Activated naive CD4-positive, alpha-beta T cell treated with Interleukin-2 at 50 U/mL for 16 hours (primary cell): ENCODE measurements around the gene MACROD1.
"Not testable (repeated sequence)": the region's sequence is repeated elsewhere in the genome, so short reads cannot be mapped to it uniquely, and the experiment has no call there.

Experiments used
- DNase-seq: peaks from one replicate; pipeline ENCODE4 v3.0.0-alpha.2; 2020

The MACROD1 gene

GRCh38 chr11:64185175-64185692 is 19.3 kb upstream of the MACROD1 start:
- DNase-seq: peak; percentile 45

- DNase-seq: no peak
Observed at GRCh38 chr11:64183890-64184289, 18.0 kb upstream of the MACROD1 start.

DNA sequence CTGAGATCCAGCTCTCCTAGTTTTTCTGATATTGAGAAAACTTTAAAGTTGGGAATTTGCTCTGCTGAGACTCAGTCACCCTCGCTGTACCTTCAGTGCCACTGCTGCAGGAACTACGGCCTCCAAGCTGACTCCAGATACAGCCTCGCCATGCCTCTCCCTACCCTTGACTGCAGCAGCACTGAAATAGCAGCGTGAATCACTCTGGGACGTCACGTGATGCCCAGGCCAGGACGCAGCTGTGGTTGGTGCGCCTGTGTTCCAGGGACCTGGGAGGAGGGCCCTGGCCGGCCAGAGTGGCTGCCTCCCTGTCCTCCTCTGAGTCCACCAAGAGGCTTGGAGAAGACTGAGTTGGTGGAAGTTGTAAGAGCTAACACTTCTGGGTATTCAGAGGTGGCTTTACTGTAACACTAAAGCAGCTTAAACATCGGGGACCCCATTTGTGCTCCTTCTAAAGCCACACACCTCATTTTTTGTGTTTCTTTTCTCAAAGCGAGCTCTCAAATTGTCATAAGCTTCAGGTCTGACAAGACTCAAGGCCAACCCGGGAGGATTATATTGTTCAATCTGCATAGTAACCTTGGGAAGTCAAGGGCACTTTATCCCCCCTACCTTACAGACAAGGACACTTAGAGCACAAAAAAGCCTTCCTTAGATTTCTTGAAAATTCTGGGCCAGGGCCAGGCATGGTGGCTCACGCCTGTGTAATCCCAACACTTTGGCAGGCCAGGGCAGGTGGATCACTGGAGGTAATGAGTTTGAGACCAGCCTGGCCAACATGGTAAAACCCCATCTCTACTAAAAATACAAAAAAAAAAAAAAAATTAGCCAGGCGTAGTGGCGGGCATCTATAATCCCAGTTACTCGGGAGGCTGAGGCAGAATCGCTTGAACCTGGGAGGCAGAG is 15.8 kb upstream of the MACROD1 start:
- DNase-seq: peak; percentile 29

DNA sequence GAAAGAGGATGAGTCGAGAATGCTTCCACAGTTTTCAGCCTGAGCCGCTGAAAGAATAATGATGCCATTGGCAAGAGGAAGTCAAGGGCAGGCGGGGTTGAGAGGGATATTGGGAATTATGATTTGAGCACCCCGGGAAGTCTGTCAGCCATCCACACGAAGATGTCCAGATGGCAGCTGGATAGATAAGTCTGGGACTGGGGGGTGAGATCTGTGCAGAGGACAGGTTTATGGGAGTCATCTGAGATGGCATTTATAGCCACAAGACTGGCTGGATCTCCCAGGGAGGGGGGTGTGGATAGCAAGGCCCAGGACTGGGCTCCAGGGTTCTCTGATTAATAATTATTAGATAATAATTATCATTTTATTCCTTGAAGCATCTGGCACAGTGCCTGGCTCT is 15.0 kb upstream of the MACROD1 start:
- DNase-seq: no peak

DNA sequence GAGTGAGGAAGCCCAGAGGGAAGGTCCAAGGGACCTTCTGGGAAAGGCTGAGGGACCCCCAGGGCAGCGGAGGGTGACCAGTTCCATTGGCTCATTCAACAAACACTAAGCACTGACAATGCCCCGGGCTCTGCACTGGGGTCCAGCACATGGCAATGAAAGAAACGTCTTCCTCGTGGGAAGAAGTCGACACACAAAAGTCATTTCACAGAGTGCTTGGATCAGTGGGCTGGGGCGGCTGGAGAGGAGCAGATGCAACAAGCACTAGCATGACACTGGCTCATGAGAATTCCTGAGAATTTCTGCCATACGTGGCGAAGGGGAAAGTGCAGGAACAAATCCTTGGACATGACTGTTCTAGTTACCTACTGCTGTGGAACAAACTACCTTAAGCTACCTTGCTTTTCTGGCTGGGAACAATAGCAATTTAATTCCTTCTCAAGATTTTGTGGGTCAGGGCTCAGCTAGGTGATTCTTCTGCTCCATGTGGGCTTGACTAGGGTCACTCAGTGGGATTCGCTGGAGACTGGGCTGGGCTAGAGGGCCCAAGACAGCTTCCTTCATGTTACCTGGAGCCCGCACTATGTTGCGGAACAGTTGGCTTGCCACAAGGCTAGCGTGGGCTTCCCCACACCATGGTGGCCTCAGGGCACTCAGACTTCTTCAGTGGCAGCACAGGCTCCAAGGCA is 13.2 kb upstream of the MACROD1 start:
- DNase-seq: no peak

GRCh38 chr11:64178203-64178602 is 12.3 kb upstream of the MACROD1 start:
- no peak for DNase-seq

GRCh38 chr11:64176751-64177150 is 10.8 kb upstream of the MACROD1 start:
- DNase-seq: no peak

GRCh38 chr11:64173616-64174355 is 7.9 kb upstream of the MACROD1 start:
- DNase-seq: no peak

GRCh38 chr11:64170419-64170818 is 4.5 kb upstream of the MACROD1 start:
- DNase-seq: no peak

DNA sequence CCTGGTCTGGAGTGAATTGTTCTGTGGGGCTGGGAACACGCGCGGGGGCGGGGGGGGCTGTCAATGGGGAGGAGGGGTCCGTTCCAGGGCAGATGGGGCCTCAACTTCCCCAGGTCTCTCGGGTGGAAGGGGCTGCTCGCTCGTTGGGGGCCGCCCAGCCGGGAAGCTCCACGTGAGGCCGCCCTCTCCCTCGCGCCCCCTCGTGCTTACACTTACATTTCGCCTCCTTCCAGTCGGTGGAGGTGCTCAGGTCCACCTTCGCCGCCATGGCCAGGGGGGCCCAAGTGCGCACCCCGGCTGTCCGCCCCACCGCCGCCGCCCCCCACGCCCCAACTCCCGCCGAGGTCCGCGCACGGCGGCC is 452 bp downstream of the MACROD1 start:
- peak; percentile 27 for DNase-seq

DNA sequence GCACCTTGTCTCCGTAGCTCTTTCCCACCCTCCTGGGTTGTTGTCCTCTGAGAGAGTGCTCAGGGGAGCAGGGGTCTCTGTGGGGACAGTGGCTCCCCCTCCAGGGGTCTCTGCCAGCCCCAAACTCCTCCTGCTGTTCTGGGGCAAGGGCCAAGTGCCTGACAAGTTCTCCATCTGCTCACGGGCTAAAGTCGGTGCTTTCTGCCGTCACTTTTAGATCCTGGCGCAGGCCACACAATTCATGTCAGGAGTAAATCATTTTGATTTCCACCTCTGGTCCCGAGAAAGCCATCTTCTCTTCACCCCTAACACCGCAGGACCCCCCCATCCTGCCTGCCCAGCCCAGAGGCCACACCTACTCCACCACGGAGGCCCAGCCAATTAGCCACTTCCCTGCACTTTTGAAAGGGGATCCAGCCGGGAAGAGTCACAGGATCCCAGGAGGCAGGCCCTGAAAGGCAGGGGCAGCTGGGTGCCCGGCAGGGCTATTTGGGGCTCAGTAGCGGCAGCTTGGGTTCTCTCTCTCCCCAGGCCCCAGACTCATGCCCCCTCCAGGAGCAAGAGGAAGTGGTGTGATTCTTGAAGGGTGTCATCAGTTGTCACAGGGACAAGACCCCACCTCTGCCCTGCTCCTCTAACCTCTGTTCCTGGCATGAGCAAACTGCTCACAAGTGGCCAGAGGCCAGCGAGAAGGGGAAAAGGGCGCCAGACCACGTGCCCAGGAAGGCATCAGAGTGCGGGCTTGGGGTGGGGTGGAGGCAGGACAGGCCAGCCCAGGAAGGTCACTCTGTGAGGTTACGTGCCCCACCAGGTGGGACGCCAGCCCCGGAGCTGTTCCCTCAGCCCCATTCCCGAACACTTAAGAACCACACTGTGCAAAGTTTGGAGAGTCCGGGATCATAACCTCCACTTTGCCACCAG is 1.3 kb downstream of the MACROD1 start:
- DNase-seq: no peak

DNA sequence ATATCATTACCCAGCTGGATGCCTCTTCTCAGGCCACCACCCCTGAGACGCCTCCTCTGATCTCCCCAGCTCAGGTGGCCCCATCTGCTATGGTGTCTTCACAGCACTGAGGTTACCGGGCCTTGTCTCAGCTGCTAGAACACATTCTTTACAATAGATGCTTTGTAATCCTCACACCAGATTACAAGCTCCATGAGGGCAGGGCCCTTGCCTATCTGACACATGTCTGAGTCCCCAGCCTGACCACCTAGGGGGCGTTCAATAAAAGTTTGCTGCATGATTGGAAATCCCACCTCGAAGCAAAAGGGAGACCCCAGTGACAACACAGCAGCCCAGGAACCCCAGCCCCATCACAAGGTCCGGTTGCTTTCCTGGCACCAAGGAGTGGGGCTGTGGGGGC is 2.0 kb downstream of the MACROD1 start:
- DNase-seq: no peak

DNA sequence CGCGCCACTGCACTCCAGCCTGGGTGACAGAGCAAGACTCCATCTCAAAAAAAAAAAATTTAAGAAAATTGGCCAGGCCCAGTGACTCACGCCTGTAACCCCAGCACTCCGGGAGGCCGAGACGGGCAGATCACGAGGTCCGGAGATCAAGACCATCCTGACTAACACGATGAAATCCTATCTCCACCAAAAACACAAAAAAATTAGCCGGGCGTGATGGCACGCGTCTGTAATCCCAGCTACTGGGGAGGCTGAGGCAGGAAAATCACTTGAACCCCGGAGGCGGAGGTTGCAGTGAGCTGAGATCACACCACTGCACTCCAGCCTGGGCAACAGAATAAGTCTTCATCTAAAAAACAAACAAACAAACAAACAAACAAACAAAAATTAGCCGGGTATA is 3.1 kb downstream of the MACROD1 start:
- DNase-seq: not testable (repeated sequence)

DNA sequence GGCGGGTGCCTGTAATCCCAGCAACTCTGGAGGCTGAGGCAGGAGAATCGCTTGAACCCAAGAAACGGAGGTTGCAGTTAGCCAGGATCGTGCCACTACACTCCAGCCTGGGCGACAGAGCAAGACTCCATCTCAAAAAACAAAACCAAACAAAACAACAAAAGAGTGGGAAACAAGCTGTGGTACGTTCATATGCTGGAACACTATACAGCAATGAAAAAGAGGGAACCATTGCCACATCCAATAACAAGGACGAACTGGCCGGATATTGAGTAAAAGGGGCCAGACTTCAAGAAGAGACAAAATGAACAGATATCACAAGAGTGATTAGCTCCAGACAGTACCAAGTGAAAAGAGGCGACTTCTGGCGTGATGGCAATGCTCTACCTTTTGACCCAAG is 4.9 kb downstream of the MACROD1 start:
- DNase-seq: no peak

DNA sequence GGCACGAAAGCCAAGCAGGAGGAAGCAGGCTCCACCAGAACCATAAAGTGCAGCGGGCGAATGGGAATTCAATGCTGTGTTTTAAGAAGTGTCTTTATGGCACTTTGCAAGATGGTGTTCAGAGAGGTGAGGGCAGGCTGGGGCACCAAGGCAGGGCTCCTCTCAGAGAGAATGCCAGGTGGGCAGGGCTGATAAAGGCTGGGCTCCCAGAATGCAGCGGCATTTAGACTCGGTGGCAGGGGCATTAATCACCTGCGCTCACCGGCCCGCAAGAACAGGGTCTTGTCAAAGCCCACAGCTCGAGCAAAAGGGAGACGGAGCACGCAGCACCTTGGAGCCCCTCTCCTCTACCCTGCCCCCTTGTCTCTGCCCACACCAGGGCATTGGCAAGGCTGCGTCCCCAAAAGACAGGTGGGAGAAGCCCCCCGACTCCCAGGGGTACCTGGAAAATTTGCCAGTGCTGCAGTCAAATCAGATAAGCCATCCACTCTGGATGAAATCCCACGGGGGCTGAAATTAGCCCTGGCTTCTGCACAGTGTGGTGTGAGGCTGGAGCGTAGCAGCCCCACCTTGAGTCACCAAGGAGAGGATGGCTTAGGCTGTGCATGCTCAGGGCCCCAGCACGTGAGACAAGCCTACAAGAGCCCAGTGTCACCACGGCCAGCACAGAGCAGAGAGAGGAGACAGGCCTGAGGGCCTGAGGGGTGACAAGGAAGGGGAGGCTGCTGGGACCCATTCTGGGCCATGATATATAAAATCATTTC is 8.1 kb downstream of the MACROD1 start:
- DNase-seq: no peak

DNA sequence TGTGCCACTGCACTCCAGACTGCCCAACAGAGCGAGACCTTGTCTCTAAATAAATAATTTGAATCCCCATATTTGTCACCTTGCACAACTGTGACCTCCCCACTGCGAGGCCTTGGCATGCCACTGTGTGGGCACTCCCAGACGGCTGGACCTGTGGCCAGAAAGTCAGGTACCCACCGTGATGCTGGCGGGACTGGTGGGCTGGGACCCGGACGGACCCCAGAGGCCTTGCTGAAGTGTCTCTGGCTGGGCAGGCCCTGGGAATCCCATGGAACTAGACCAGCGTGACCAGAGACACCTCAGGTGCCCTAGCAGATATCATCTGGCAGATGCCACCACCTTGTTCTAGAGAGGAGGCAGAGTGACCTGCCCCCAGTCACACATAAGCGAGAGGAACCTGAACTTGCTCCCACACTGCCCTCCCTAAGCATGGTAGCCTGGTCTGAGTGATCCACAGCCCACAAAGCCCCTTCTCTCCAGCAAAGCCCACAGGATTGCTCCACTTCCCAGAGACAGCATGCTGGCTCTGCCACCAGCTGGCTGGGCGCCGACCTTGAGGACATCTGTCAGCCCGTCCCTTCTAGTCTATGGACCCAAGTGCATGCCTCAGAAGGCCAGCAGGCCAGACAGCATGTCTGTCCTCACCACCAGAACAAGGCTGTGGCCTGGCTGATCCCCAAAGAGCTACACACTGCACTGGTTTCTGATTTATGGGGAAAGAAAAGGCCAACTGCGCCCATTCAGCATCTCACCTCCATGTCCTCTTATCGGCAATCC is 9.5 kb downstream of the MACROD1 start:
- no peak for DNase-seq

GRCh38 chr11:64153812-64154211 is 12.1 kb downstream of the MACROD1 start:
- DNase-seq: no peak

- DNase-seq: peak; percentile 75
Observed at GRCh38 chr11:64152841-64153691, 12.8 kb downstream of the MACROD1 start.

DNA sequence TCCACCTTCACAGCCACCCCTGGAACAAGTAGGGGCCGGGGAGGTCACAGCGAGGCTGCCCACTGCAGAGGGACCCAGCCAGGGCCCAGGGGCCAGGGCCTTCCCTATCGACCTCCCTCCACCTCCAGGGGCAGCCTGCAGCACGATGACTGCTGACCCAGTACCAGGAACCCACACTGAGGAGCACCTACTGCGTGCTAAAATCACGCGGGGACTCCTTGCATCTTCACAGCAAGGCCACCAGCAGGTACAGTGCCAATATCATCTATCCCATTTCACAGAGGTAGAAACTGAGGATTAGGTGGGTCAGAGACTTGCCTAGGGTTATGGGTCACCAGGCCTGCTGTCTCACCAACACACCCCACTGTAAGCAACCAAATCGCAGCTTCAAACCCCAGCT is 14.6 kb downstream of the MACROD1 start:
- DNase-seq: no peak
